ENCODE data around the gene TNFRSF12A.
"Not testable (repeated sequence)": the region's sequence is repeated elsewhere in the genome, so short reads cannot be mapped to it uniquely, and the experiment has no call there.

TNFRSF12A gene

DNA sequence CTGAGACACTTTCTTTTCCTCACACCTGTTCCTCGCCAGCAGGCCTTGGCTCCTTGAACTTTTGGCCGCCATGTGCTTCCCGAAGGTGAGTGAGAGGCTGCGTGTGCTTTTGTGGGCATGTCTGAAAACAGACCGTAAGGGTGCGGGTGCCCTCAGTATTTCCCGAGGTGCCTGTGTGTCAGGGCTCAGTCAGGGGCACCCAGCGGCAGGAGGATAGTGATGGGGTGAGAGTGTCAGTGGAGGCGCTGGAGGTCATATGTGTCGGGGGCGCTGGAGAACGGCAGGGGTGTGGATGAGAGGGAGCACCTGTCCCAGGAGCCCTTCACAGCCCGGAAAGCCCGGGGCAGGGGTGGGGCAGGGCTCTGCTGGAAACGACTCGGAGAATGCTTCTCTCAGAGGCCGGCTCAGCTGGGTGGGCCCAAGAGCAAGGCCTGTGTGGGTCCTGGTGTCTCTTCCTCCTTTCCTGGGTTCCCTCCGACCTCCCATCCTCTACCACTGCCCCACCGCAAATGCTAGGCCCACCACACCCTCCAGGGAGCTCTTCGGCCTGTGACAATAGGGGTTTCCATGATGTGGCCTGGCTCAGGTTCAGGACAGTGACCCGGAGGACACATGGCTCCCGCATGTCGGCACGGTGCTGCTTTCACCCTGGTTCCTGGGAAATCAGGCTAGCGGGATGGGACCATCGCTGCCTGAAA is 45.7 kb downstream of the TNFRSF12A start:
- DNase-seq (ENCODE audit: low read depth, low spot score): no peak

DNA sequence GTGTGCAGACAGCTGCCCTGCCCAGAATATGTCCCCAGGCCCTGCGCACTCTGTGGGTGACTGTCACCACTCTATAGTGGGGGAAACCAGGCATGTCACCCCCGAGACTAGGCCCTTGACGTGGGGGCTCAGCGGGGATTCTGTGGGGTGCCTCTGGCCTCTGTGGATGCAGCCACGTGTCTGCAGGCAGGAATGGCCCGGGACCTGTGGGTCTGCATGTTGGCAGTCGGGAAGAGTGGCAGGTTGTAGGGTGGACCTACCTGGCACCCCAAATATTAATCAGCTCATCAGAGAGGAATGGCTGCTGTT is 46.2 kb downstream of the TNFRSF12A start:
- no peak for DNase-seq (ENCODE audit: low read depth, low spot score)

- DNase-seq (ENCODE audit: low read depth, low spot score): no peak
Measured at GRCh38 chr16:3068487-3068886, 48.3 kb downstream of the TNFRSF12A start.

GRCh38 chr16:3069146-3069545 is 49.0 kb downstream of the TNFRSF12A start:
- DNase-seq (ENCODE audit: low read depth, low spot score): not testable (repeated sequence)

- no peak for DNase-seq (ENCODE audit: low read depth, low spot score)
Measured at GRCh38 chr16:3070608-3071111, 50.5 kb downstream of the TNFRSF12A start.

DNA sequence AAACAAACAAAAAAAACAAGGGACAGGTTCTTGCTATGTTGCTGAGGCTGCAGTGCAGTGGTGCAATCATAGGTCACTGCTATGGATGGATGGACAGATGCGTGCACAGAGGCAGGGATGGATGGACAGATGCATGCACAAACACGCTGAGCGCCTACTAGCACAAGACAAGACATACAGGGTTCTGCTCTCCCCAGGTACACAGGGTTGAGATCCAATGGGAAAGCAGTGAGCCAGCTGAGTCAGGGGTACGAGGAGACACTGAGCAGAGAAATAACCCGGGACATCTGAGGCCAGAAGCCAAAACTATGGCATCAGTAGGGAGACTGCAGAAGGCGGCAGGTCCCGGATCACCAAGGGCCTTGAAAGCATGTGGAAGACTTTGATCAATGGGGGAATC is 51.5 kb downstream of the TNFRSF12A start:
- no peak for DNase-seq (ENCODE audit: low read depth, low spot score)
